OCI-LY7 (cell line): ENCODE data around the gene RHBDD1.

Source experiments
- CTCF ChIP-seq: fragments of 200-600 bp; sonication (generic); conservative IDR thresholded peaks from 2 replicates; pipeline ENCODE4 v1.5.1; 2014; ENCODE audit warnings: mild to moderate bottlenecking, antibody characterized with exemption, low read length, moderate library complexity, mixed read lengths
- EZH2phosphoT487 ChIP-seq: fragments of 200-600 bp; sonication (generic); IDR thresholded peaks from 2 replicates; pipeline ENCODE4 v1.6.1; 2018; ENCODE audit warnings: low read depth, borderline replicate concordance, mild to moderate bottlenecking, mixed run types, antibody characterized with exemption, low read length, moderate library complexity, mixed read lengths

GRCh38 chr2:226849349-226849748 is 13.5 kb downstream of the RHBDD1 start:
- TF ChIP-seq CTCF (no peak), EZH2phosphoT487 (no peak)
